Adrenal gland (tissue), 5 donors: ENCODE measurements around the gene IL17RC.

ENCODE experiments used
- CTCF ChIP-seq, 6 experiments: fragments of 450-650 bp in 4 of 6; fragments of 200-600 bp in 2 of 6; sonication (generic) in 1 of 6; IDR thresholded peaks; 1 replicate in 5 of 6; 2 replicates in 1 of 6; pipeline versions ENCODE4 v1.5.1 to v1.8.0; 2016 to 2021; ENCODE audit warnings: antibody characterized with exemption in 6 of 6, mild to moderate bottlenecking in 2 of 6, moderate library complexity in 1 of 6
- POLR2A ChIP-seq, 2 donors: fragments of 450-650 bp; IDR thresholded peaks; one replicate each; pipeline ENCODE4 v1.6.1; 2017; ENCODE audit warnings: antibody characterized with exemption in 2 of 2, mild to moderate bottlenecking in 2 of 2, moderate library complexity in 1 of 2
- donor health status: DM: no; HTN: no; CAD: no.

GRCh38 chr3:9903904-9904303 is 13.0 kb upstream of the IL17RC start:
- TF ChIP-seq CTCF (IDR thresholded peaks at IDR 0.05) = no peak
- no peak for TF ChIP-seq POLR2A (IDR thresholded peaks at IDR 0.05)
